A549 (cell line): Measurements from ENCODE around the gene SERPINE2. TPM values are rescaled to one million over a fixed set of nuclear protein-coding genes. Genes with fewer than 3 reads are reported as not detected.

Experiments used
- ATAC-seq, 2 experiments: fragments of 200-7000 bp in 1 of 2; fragments of >200 bp in 1 of 2; cut with Nextera tagmentation in 1 of 2; cut with Tn5 transposase in 1 of 2; 3 replicates each; pipeline versions ENCODE4 v1.8.0 to v1.9.1; 2018 to 2020; ENCODE audit warnings: mild to moderate bottlenecking in 1 of 2, moderate library complexity in 1 of 2
- CTCF ChIA-PET: fragments of 300-600 bp; sonication (Branson Sonifier 250); formaldehyde crosslinking; extraction: SDS; loops from one replicate; lab custom pipeline; 2021; ENCODE audit warnings: antibody characterized with exemption, inconsistent platforms; lab: Yijun Ruan, JAX
- POLR2A ChIA-PET: fragments of 350-600 bp; formaldehyde crosslinking; extraction: SDS; loops from one replicate; lab custom pipeline; 2021; ENCODE audit warnings: antibody characterized with exemption, inconsistent platforms; lab: Yijun Ruan, JAX
- DNase-seq, 2 experiments: peaks; one replicate each; pipeline versions ENCODE4 v3.0.0 to v3.0.0-alpha.2; 2011 to 2016; ENCODE audit warnings: low read depth in 1 of 2, low spot score in 1 of 2
- FAIRE-seq: peaks from 2 replicates; lab custom pipeline; 2011; peaks lifted over from hg19 to GRCh38; lab: Jason Lieb, UNC
- H3K27ac ChIP-seq, 2 experiments: fragments of >200 bp; sonication (Bioruptor Twin); formaldehyde crosslinking; 3 replicates each; pipeline ENCODE4 v1.5.1; 2016 to 2017
- H3K4me1 ChIP-seq: fragments of >200 bp; sonication (Bioruptor Twin); formaldehyde crosslinking; 3 replicates; pipeline ENCODE4 v1.6.1; 2016
- H3K4me2 ChIP-seq: fragments of >200 bp; sonication (Bioruptor Twin); formaldehyde crosslinking; 3 replicates; pipeline ENCODE4 v1.6.1; 2016
- H3K4me3 ChIP-seq: fragments of >200 bp; sonication (Bioruptor Twin); formaldehyde crosslinking; 3 replicates; pipeline ENCODE4 v1.5.1; 2016
- H3K9me3 ChIP-seq: fragments of >200 bp; sonication (Bioruptor Twin); formaldehyde crosslinking; 3 replicates; pipeline ENCODE4 v1.6.1; 2016
- EHF ChIP-seq: fragments of 250-450 bp; sonication (Bioruptor Pico); IDR thresholded peaks from 2 replicates; pipeline ENCODE4 v1.5.0; 2020; ENCODE audit warnings: mild to moderate bottlenecking
- ESRRA ChIP-seq: fragments of 150-350 bp; IDR thresholded peaks from 2 replicates; pipeline ENCODE4 v1.6.1; 2014; ENCODE audit warnings: mild to moderate bottlenecking, low read length, borderline replicate concordance
- HOXA7 ChIP-seq: fragments of 250-450 bp; sonication (Bioruptor Pico); IDR thresholded peaks from 2 replicates; pipeline ENCODE4 v1.5.0; 2020; ENCODE audit warnings: mild to moderate bottlenecking, moderate library complexity
- JUNB ChIP-seq: fragments of >200 bp; sonication (Bioruptor Twin); formaldehyde crosslinking; IDR thresholded peaks from 2 replicates; pipeline ENCODE4 v1.6.1; 2016
- KDM1A ChIP-seq: fragments of 200-600 bp; sonication (generic); IDR thresholded peaks from 2 replicates; pipeline ENCODE4 v1.6.1; 2016; ENCODE audit warnings: low read depth, mild to moderate bottlenecking
- MAZ ChIP-seq: fragments of 150-350 bp; IDR thresholded peaks from 2 replicates; pipeline ENCODE4 v1.6.1; 2014; ENCODE audit warnings: antibody characterized with exemption, low read depth, low read length, borderline replicate concordance
- NR3C1 ChIP-seq: fragments of >200 bp; sonication (Bioruptor Twin); formaldehyde crosslinking; IDR thresholded peaks from 3 replicates; pipeline ENCODE4 v1.6.1; 2017
- PHF8 ChIP-seq: fragments of 200-600 bp; sonication (generic); IDR thresholded peaks from 2 replicates; pipeline ENCODE4 v1.6.1; 2016; ENCODE audit warnings: low read depth, mild to moderate bottlenecking, antibody characterized with exemption, moderate library complexity, borderline replicate concordance
- RAD21 ChIP-seq, 2 experiments: fragments of >200 bp in 1 of 2; sonication (Bioruptor Twin) in 1 of 2; formaldehyde crosslinking in 1 of 2; IDR thresholded peaks in 1 of 2; conservative IDR thresholded peaks in 1 of 2; 2 replicates in 1 of 2; 3 replicates in 1 of 2; pipeline ENCODE4 v1.6.1; 2012 to 2018; ENCODE audit warnings: inconsistent platforms in 1 of 2
- RARB ChIP-seq: fragments of 250-450 bp; sonication (Bioruptor Pico); IDR thresholded peaks from 2 replicates; pipeline ENCODE4 v1.8.0; 2021; ENCODE audit warnings: mild to moderate bottlenecking, moderate library complexity
- RCOR1 ChIP-seq: fragments of 150-350 bp; IDR thresholded peaks from 2 replicates; pipeline ENCODE4 v1.6.1; 2014; ENCODE audit warnings: antibody characterized with exemption, low read length, low read depth
- SREBF2 ChIP-seq: fragments of 450-650 bp; IDR thresholded peaks from 2 replicates; pipeline ENCODE4 v1.6.1; 2014; ENCODE audit warnings: mild to moderate bottlenecking, moderate library complexity
- ZFP36 ChIP-seq: fragments of 450-650 bp; IDR thresholded peaks from 2 replicates; pipeline ENCODE4 v1.6.1; 2014; ENCODE audit warnings: borderline replicate concordance; ENCODE audit not compliant: partially characterized antibody
- WGBS: methylation state at CpG from one replicate; pipeline ENCODE4 v1.1.6; 2017; ENCODE audit errors: missing lambda C conversion rate; 5-methylcytosine and 5-hydroxymethylcytosine counted together
- polyA plus RNA-seq, 4 experiments: library from polyadenylated mRNA; depleted of rRNA in 3 of 4; stranded (reverse); fragments of >200 nt; fragmentation: RNase III in 1 of 4; extraction: RNeasy Plus Mini Kit Qiagen cat#74134 plus additional on column Dnase treatment in 1 of 4; gene quantifications; 2 replicates in 3 of 4; 3 replicates in 1 of 4; pipeline ENCODE4 v1.2.3, GENCODE V29; 2011 to 2017
- TF ChIP-seq, protein P1 (sequence below): fragments of 250-450 bp; sonication (Bioruptor Pico); IDR thresholded peaks from 2 replicates; pipeline ENCODE4 v1.5.0; 2021; ENCODE audit warnings: mild to moderate bottlenecking, moderate library complexity, borderline replicate concordance
- TF ChIP-seq, protein P2 (sequence below): fragments of >200 bp; sonication (Bioruptor Twin); formaldehyde crosslinking; IDR thresholded peaks from 2 replicates; pipeline ENCODE4 v1.6.1; 2016
- TF ChIP-seq, protein P3 (sequence below): fragments of 200-600 bp; sonication (generic); IDR thresholded peaks from 2 replicates; pipeline ENCODE4 v1.6.1; 2016; ENCODE audit warnings: antibody characterized with exemption, mild to moderate bottlenecking, moderate library complexity
- TF ChIP-seq, protein P4 (sequence below): IDR thresholded peaks from 2 replicates; pipeline ENCODE4 v1.6.1; 2012

SERPINE2 gene
- polyA plus RNA-seq, 2 of the 4 experiments (the other 2 are of a cell fraction): 58.6 to 88.2 TPM

DNA sequence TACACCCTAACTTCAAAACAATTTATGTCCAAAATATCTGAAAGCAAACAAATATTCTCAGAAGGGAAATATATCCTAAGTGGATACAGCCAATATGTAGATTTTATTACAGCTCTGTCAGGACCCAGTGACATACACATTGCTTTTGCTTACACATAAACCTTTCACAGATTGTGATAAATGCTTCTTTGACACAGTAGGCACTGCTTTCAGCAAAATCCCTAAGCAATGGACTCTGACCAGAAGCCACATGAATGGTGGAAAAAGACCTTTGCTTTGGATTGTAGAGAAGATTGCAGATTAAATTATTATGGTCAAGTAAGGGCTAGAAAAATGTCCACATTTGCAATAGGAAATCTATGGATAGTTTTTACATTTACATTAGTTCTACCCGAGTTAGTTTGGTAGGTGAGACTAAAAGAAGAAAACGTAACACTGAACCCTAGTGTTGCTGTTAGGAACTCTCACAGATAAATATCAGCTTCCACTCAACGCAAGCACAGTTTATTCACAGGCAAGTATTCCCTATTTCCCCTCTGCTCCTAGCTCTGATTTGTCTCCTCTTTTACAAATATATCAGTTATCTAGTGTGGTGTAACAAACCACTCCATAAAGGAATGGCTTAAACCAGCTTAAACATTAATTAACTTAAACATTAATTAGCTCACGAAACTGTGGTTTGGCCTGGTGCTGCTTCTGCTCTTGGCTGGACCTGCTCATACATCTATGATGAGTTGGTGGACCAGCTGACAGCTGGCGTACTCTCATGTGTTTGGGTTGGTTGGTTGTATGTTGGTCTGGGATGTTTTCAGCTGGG, 23.6 kb upstream of the SERPINE2 start:
- POLR2A ChIA-PET: no interaction called here
- no peak for DNase-seq
- Histone ChIP-seq H3K4me3 (no peak overlapping the region), H3K9me3 (0 out of 3 replicates have a peak, but pooled peaks cover 2% of the 10 kb centered on the region), H3K27ac (no peak overlapping the region), H3K4me2 (no peak overlapping the region), H3K4me1 (no peaks in the 10 kb centered on the region)
- ATAC-seq: no peak
- 70% methylated on average over 5 of the region's 5 CpGs for WGBS
- TF ChIP-seq RAD21 (conservative IDR thresholded peaks at IDR 0.05 in 1 of 2, IDR thresholded peaks at IDR 0.05 in 1 of 2) (0 out of 5 replicates have a peak, but pooled peaks of 1 of the 2 experiments have one; percentile 11), RCOR1 (no peak)
- TF ChIP-seq, protein P1, sequence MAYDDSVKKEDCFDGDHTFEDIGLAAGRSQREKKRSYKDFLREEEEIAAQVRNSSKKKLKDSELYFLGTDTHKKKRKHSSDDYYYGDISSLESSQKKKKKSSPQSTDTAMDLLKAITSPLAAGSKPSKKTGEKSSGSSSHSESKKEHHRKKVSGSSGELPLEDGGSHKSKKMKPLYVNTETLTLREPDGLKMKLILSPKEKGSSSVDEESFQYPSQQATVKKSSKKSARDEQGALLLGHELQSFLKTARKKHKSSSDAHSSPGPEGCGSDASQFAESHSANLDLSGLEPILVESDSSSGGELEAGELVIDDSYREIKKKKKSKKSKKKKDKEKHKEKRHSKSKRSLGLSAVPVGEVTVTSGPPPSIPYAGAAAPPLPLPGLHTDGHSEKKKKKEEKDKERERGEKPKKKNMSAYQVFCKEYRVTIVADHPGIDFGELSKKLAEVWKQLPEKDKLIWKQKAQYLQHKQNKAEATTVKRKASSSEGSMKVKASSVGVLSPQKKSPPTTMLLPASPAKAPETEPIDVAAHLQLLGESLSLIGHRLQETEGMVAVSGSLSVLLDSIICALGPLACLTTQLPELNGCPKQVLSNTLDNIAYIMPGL: no peak
- no peak for FAIRE-seq
- CTCF ChIA-PET: interaction anchor here (0.7 to 5.7 kb wide), 5 partner anchors 46 to 220 kb away, joined by 3 to 23 read pairs (median 3); no protein-coding TSS in a partner anchor

DNA sequence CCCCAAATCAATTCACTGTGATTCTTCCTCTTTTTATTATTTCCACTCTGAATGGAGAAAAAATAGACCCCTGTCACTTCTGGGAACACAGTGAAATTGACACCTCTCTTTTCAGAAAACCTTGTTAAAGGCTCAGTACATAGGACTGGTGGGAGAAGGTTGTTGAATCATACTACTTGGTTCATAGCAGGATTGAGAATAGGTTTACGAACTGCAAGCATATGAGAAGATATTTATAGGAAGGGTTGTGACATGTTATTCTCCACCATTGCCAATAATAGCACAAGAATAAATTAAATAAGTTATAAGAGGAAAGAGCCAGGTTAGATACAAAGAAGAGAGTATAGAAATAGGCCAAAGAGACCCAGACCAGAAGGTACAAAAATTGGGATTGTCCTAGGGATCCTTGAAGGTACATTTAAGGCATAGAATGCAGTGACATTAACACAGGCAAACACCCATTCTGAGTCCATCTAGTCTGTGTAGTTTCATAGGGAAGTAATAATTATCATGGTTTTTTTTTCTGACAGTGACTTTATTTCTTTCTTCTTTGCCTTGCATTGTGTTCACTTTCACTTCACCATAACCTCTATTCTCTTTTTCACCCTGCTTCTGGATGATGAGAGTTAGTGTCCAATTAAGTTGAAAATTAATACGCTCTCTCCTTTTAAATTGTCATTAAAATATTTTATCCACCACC, 21.8 kb upstream of the SERPINE2 start:
- no peaks in the 10 kb centered on the region for H3K4me1 ChIP-seq
- no peak for TF ChIP-seq NR3C1
- TF ChIP-seq HOXA7 (CRISPR knock-in tag): no peak
- no peak for TF ChIP-seq PHF8
- TF ChIP-seq, protein P2, sequence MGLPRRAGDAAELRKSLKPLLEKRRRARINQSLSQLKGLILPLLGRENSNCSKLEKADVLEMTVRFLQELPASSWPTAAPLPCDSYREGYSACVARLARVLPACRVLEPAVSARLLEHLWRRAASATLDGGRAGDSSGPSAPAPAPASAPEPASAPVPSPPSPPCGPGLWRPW: no peak
- TF ChIP-seq, protein P1: no peak
- TF ChIP-seq RARB: no peak
- no peak for TF ChIP-seq ZFP36
- TF ChIP-seq EHF (CRISPR knock-in tag): no peak
- TF ChIP-seq, protein P3, sequence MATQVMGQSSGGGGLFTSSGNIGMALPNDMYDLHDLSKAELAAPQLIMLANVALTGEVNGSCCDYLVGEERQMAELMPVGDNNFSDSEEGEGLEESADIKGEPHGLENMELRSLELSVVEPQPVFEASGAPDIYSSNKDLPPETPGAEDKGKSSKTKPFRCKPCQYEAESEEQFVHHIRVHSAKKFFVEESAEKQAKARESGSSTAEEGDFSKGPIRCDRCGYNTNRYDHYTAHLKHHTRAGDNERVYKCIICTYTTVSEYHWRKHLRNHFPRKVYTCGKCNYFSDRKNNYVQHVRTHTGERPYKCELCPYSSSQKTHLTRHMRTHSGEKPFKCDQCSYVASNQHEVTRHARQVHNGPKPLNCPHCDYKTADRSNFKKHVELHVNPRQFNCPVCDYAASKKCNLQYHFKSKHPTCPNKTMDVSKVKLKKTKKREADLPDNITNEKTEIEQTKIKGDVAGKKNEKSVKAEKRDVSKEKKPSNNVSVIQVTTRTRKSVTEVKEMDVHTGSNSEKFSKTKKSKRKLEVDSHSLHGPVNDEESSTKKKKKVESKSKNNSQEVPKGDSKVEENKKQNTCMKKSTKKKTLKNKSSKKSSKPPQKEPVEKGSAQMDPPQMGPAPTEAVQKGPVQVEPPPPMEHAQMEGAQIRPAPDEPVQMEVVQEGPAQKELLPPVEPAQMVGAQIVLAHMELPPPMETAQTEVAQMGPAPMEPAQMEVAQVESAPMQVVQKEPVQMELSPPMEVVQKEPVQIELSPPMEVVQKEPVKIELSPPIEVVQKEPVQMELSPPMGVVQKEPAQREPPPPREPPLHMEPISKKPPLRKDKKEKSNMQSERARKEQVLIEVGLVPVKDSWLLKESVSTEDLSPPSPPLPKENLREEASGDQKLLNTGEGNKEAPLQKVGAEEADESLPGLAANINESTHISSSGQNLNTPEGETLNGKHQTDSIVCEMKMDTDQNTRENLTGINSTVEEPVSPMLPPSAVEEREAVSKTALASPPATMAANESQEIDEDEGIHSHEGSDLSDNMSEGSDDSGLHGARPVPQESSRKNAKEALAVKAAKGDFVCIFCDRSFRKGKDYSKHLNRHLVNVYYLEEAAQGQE: no peak
- TF ChIP-seq, protein P4, sequence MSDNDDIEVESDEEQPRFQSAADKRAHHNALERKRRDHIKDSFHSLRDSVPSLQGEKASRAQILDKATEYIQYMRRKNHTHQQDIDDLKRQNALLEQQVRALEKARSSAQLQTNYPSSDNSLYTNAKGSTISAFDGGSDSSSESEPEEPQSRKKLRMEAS: no peak
- TF ChIP-seq JUNB: no peak
- TF ChIP-seq MAZ: no peak
- no peak for TF ChIP-seq KDM1A
- TF ChIP-seq SREBF2: no peak
- TF ChIP-seq ESRRA: no peak
- POLR2A ChIA-PET: no interaction called here
- ATAC-seq (no peak), FAIRE-seq (no peak), DNase-seq (no peak)
- CTCF ChIA-PET: interaction anchor here (5.7 kb wide), 1 partner anchor 67 kb away, joined by 23 read pairs; no protein-coding TSS in a partner anchor
- no peak overlapping the region for H3K27ac ChIP-seq
- H3K4me3 ChIP-seq: no peak overlapping the region
- H3K4me2 ChIP-seq: no peak overlapping the region
- WGBS: 81% methylated on average over 2 of the region's 2 CpGs
- H3K9me3 ChIP-seq: 0 out of 3 replicates have a peak, but pooled peaks cover 2% of the 10 kb centered on the region
